Measurements from ENCODE around the gene ANO6.
A peak's percentile ranks its signal among the peaks of the same experiment; 100 is the strongest.

The ANO6 gene

GRCh38 chr12:45226021-45226420 is 10.1 kb downstream of the ANO6 start:
- ChIA-PET CTCF (no interaction called here), POLR2A (no interaction called here)
- H3K4me1 ChIP-seq (ENCODE audit: control extremely low read depth in 1 of 4, control insufficient read depth in 4 of 4, insufficient read depth in 4 of 4, low read length in 3 of 4) = peaks cover 0 to 3% (median under 1%) of the 10 kb centered on the region in 4 experiments

DNA sequence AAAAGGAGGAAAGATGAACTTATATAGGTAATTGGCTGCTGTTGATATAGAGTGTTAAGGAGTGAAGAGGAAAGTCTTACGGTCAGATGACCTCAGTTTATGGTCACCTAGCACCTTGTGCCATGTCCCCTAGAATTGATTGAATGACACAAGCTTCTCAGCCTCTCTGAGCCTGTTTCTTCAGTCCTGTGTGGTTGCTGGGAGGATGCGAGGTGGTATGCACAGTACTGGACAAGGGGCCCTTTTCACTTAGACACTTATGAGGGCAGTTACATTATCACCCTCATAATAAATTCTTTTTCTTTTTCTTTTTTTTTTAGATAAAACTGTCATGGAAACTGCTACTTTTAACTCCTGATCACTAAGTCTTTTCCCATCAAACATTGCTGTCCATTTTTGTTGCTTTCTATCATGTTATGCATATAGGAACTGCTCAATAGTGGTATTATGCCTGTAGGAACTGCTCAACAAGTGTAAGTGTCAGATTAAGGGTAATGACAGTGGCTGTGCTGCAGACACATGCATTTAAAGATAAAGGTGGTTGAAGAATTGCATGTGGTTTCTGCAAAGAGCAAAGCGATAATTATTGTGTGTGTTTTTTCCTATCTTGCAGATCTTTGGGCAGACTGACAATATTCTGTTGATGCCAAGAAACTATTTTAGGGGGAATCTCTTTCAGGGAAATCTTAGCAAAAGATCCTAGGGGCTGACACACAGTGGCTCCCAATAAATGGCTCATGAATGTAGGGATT is 11.6 kb downstream of the ANO6 start:
- POLR2A ChIA-PET = no interaction called here
- WGBS (ENCODE audit: insufficient coverage) = 56% methylated on average over 1 of the region's 3 CpGs
- no peak overlapping the region for H3K4me3 ChIP-seq (ENCODE audit: control insufficient read depth in 1 of 7, extremely low read depth in 1 of 7, insufficient read depth in 4 of 7, low read depth in 2 of 7, low read length in 6 of 7)
- H3K36me3 ChIP-seq (ENCODE audit: control insufficient read depth in 4 of 4, insufficient read depth in 4 of 4, low read length in 3 of 4) = peaks cover 0 to 3% (median 0%) of the 10 kb centered on the region in 4 experiments
- no peaks in the 10 kb centered on the region for H3K9me3 ChIP-seq (ENCODE audit: control extremely low read depth in 1 of 5, control insufficient read depth in 4 of 5, insufficient read depth in 2 of 5, low read depth in 1 of 5, low read length in 4 of 5)
- no peak overlapping the region for H3K27ac ChIP-seq (ENCODE audit: insufficient read depth in 1 of 2, low read depth in 1 of 2, low read length in 2 of 2, poor library complexity in 1 of 2, severe bottlenecking in 2 of 2)
- CTCF ChIA-PET = interaction anchor here (1.3 kb wide), 1 partner anchor 17 kb away, joined by 3 read pairs; no protein-coding TSS in a partner anchor
- H3K27me3 ChIP-seq (replicated peaks in 2 of 5; ENCODE audit: control insufficient read depth in 4 of 5, insufficient read depth in 5 of 5, low read length in 4 of 5) = no peaks in the 10 kb centered on the region
- H3K4me1 ChIP-seq (ENCODE audit: control extremely low read depth in 1 of 4, control insufficient read depth in 4 of 4, insufficient read depth in 4 of 4, low read length in 3 of 4) = peaks cover 0 to 10% (median under 1%) of the 10 kb centered on the region in 4 experiments
- peak; percentile 42 to 84 (median 69) for DNase-seq

More at GRCh38 chr12:45226021-45226420, 10.1 kb downstream of the ANO6 start:
- H3K27me3 ChIP-seq (replicated peaks in 2 of 5; ENCODE audit: control insufficient read depth in 4 of 5, insufficient read depth in 5 of 5, low read length in 4 of 5) = no peaks in the 10 kb centered on the region
- no peak for DNase-seq
- H3K27ac ChIP-seq (ENCODE audit: insufficient read depth in 1 of 2, low read depth in 1 of 2, low read length in 2 of 2, poor library complexity in 1 of 2, severe bottlenecking in 2 of 2) = no peak overlapping the region
- peaks cover 0 to 3% (median 0%) of the 10 kb centered on the region in 4 experiments for H3K36me3 ChIP-seq (ENCODE audit: control insufficient read depth in 4 of 4, insufficient read depth in 4 of 4, low read length in 3 of 4)
- H3K9me3 ChIP-seq (ENCODE audit: control extremely low read depth in 1 of 5, control insufficient read depth in 4 of 5, insufficient read depth in 2 of 5, low read depth in 1 of 5, low read length in 4 of 5) = no peaks in the 10 kb centered on the region
- H3K4me3 ChIP-seq (ENCODE audit: control insufficient read depth in 1 of 7, extremely low read depth in 1 of 7, insufficient read depth in 4 of 7, low read depth in 2 of 7, low read length in 6 of 7) = no peak overlapping the region

- 88% methylated on average over 2 of the region's 3 CpGs for WGBS (ENCODE audit: insufficient coverage)
- Histone ChIP-seq H3K27me3 (replicated peaks in 2 of 5; ENCODE audit: control insufficient read depth in 4 of 5, insufficient read depth in 5 of 5, low read length in 4 of 5) (no peaks in the 10 kb centered on the region), H3K36me3 (ENCODE audit: control insufficient read depth in 4 of 4, insufficient read depth in 4 of 4, low read length in 3 of 4) (peaks cover 0 to 6% (median under 1%) of the 10 kb centered on the region in 4 experiments), H3K27ac (ENCODE audit: insufficient read depth in 1 of 2, low read depth in 1 of 2, low read length in 2 of 2, poor library complexity in 1 of 2, severe bottlenecking in 2 of 2) (no peak overlapping the region), H3K4me1 (ENCODE audit: control extremely low read depth in 1 of 4, control insufficient read depth in 4 of 4, insufficient read depth in 4 of 4, low read length in 3 of 4) (peaks cover 0 to 24% (median 15%) of the 10 kb centered on the region in 4 experiments), H3K4me3 (ENCODE audit: control insufficient read depth in 1 of 7, extremely low read depth in 1 of 7, insufficient read depth in 4 of 7, low read depth in 2 of 7, low read length in 6 of 7) (no peak overlapping the region), H3K9me3 (ENCODE audit: control extremely low read depth in 1 of 5, control insufficient read depth in 4 of 5, insufficient read depth in 2 of 5, low read depth in 1 of 5, low read length in 4 of 5) (no peaks in the 10 kb centered on the region)
- peak in 2 of 3 donors; percentile 48 to 58 for DNase-seq
- CTCF ChIA-PET = interaction anchor here (1.0 to 1.2 kb wide), 2 partner anchors 16 to 22 kb away, joined by 3 to 5 read pairs; partner anchors contain the start of gene ANO6
- POLR2A ChIA-PET = no interaction called here
Observed at GRCh38 chr12:45231515-45232145, 15.7 kb downstream of the ANO6 start.

DNA sequence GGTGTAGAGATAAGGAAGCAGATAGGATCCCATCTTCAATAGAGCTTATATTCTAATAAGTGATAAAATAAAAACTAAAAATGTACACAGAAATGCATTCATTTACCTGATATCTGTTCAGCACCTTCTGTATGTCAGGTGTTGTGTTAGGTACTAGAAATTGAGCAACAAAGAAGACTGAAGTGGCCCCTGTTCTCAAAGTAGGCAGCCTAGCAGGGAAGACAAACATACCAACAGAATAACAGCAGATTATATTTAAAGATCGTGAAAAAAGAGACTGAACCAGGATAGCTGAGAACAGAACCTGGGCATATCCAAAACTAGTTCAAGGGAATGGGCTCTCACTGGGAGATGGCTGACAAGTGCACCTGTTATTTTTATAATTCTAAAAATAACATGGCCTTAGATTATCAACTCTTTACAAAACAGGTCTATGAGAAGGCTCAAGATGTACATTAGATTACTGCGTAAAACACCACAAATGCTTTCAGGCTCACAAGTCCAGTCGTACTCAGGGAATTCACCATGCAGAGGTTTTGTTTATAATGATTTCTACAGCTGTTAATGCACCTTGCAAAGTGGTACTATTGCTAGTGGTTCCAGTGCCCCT is 16.4 kb downstream of the ANO6 start:
- CTCF ChIA-PET = interaction anchor here (1.0 to 1.2 kb wide), 2 partner anchors 17 to 22 kb away, joined by 3 to 5 read pairs; partner anchors contain the start of gene ANO6
- Histone ChIP-seq H3K27me3 (replicated peaks in 2 of 5; ENCODE audit: control insufficient read depth in 4 of 5, insufficient read depth in 5 of 5, low read length in 4 of 5) (no peaks in the 10 kb centered on the region), H3K9me3 (ENCODE audit: control extremely low read depth in 1 of 5, control insufficient read depth in 4 of 5, insufficient read depth in 2 of 5, low read depth in 1 of 5, low read length in 4 of 5) (no peaks in the 10 kb centered on the region), H3K4me1 (ENCODE audit: control extremely low read depth in 1 of 4, control insufficient read depth in 4 of 4, insufficient read depth in 4 of 4, low read length in 3 of 4) (peaks cover 0 to 23% (median 15%) of the 10 kb centered on the region in 4 experiments), H3K27ac (ENCODE audit: insufficient read depth in 1 of 2, low read depth in 1 of 2, low read length in 2 of 2, poor library complexity in 1 of 2, severe bottlenecking in 2 of 2) (no peak overlapping the region), H3K4me3 (ENCODE audit: control insufficient read depth in 1 of 7, extremely low read depth in 1 of 7, insufficient read depth in 4 of 7, low read depth in 2 of 7, low read length in 6 of 7) (no peak overlapping the region), H3K36me3 (ENCODE audit: control insufficient read depth in 4 of 4, insufficient read depth in 4 of 4, low read length in 3 of 4) (peaks cover 0 to 6% (median under 1%) of the 10 kb centered on the region in 4 experiments)
- no peak for DNase-seq
- 100% methylated on average over 2 of the region's 3 CpGs for WGBS (ENCODE audit: insufficient coverage)
- POLR2A ChIA-PET = no interaction called here

DNA sequence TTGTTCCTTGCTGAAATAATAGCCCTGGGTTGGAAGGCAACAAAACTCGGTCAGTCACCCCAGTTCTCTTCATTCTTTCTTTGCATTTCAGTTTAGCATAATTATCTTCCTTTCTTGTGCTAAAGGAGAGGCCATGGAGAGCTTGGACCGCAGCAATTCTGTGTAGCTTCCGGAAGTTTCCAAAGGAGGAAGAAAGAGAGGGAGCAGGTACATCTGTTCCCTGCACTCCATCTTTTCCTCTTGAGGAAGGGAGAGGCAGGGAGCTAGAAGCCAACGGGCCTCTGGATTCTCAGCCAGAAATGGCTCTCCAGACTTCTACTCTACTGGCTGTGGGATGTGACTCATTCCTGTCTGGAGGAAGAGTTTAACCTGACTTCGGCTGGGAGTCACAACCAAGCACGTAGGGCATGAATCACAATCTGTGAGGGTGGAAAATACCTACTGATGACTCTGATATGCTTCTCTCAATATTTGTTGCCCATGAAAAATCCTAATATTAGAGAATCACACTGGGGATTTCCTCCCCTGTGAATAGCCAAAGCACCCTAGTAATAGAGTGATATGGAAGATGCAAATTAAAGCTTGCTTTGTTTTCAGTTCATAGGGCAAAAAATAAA is 17.0 kb downstream of the ANO6 start:
- no peak overlapping the region for H3K4me3 ChIP-seq (ENCODE audit: control insufficient read depth in 1 of 7, extremely low read depth in 1 of 7, insufficient read depth in 4 of 7, low read depth in 2 of 7, low read length in 6 of 7)
- no peaks in the 10 kb centered on the region for H3K27me3 ChIP-seq (replicated peaks in 2 of 5; ENCODE audit: control insufficient read depth in 4 of 5, insufficient read depth in 5 of 5, low read length in 4 of 5)
- WGBS (ENCODE audit: insufficient coverage) = 95% methylated on average over 3 of the region's 6 CpGs
- H3K36me3 ChIP-seq (ENCODE audit: control insufficient read depth in 4 of 4, insufficient read depth in 4 of 4, low read length in 3 of 4) = peaks cover 0 to 6% (median under 1%) of the 10 kb centered on the region in 4 experiments
- peaks cover 0 to 20% (median 14%) of the 10 kb centered on the region in 4 experiments for H3K4me1 ChIP-seq (ENCODE audit: control extremely low read depth in 1 of 4, control insufficient read depth in 4 of 4, insufficient read depth in 4 of 4, low read length in 3 of 4)
- DNase-seq = peak in 1 of 3 donors; percentile 13
- ChIA-PET POLR2A (no interaction called here), CTCF (interaction anchor here (1.0 to 1.4 kb wide), 2 partner anchors 23 to 155 kb away, joined by 3 to 4 read pairs; no protein-coding TSS in a partner anchor)
- H3K9me3 ChIP-seq (ENCODE audit: control extremely low read depth in 1 of 5, control insufficient read depth in 4 of 5, insufficient read depth in 2 of 5, low read depth in 1 of 5, low read length in 4 of 5) = no peaks in the 10 kb centered on the region
- H3K27ac ChIP-seq (ENCODE audit: insufficient read depth in 1 of 2, low read depth in 1 of 2, low read length in 2 of 2, poor library complexity in 1 of 2, severe bottlenecking in 2 of 2) = no peak overlapping the region

GRCh38 chr12:45234139-45234865 is 18.4 kb downstream of the ANO6 start:
- Histone ChIP-seq H3K27ac (ENCODE audit: insufficient read depth in 1 of 2, low read depth in 1 of 2, low read length in 2 of 2, poor library complexity in 1 of 2, severe bottlenecking in 2 of 2) (peak overlapping the region in 1 of 2 experiments; percentile 35), H3K27me3 (replicated peaks in 2 of 5; ENCODE audit: control insufficient read depth in 4 of 5, insufficient read depth in 5 of 5, low read length in 4 of 5) (no peaks in the 10 kb centered on the region), H3K36me3 (ENCODE audit: control insufficient read depth in 4 of 4, insufficient read depth in 4 of 4, low read length in 3 of 4) (peaks cover 0 to 4% (median under 1%) of the 10 kb centered on the region in 4 experiments), H3K4me1 (ENCODE audit: control extremely low read depth in 1 of 4, control insufficient read depth in 4 of 4, insufficient read depth in 4 of 4, low read length in 3 of 4) (peaks cover 0 to 20% (median 14%) of the 10 kb centered on the region in 4 experiments), H3K9me3 (ENCODE audit: control extremely low read depth in 1 of 5, control insufficient read depth in 4 of 5, insufficient read depth in 2 of 5, low read depth in 1 of 5, low read length in 4 of 5) (no peaks in the 10 kb centered on the region), H3K4me3 (ENCODE audit: control insufficient read depth in 1 of 7, extremely low read depth in 1 of 7, insufficient read depth in 4 of 7, low read depth in 2 of 7, low read length in 6 of 7) (no peak overlapping the region)
- ChIA-PET CTCF (interaction anchor here (1.0 to 1.4 kb wide), 2 partner anchors 24 to 154 kb away, joined by 3 to 4 read pairs; no protein-coding TSS in a partner anchor), POLR2A (no interaction called here)
- peak; percentile 39 to 70 (median 56) for DNase-seq
- 57% methylated on average over 3 of the region's 4 CpGs for WGBS (ENCODE audit: insufficient coverage)

Measured in common myeloid progenitor, CD34-positive (primary cell).